Measurements from ENCODE around the gene UTP14C. TPM values are rescaled to one million over a fixed set of nuclear protein-coding genes. Genes with fewer than 3 reads are reported as not detected.

Gene UTP14C
- 1 to 10 TPM; 6.2 to 9.8 (median 7.0) TPM for total RNA-seq
- 16.5 TPM for total RNA-seq (2013)

GRCh38 chr13:52024481-52024880 lies at the start of gene UTP14C:
UTP14C (plus strand) TSS chr13:52024691; CDS start chr13:52028805, 4,114 bp downstream.
- TF ChIP-seq CTCF (IDR thresholded peaks at IDR 0.05) = no peak
- peaks cover 39 to 42% of the 10 kb centered on the region in 2 donors for H3K4me1 Mint-ChIP-seq
- H3K4me3 Mint-ChIP-seq = no peak within 1 kb of the TSS
- 96% methylated on average over 3 of the region's 3 CpGs for WGBS (ENCODE audit: insufficient coverage)
- ATAC-seq = no peak
- Histone ChIP-seq H3K27ac (ENCODE audit: low read length) (no peak within 1 kb of the TSS), H3K4me1 (ENCODE audit: control insufficient read depth, insufficient read depth, low read length) (no peaks in the 10 kb centered on the region), H3K9me3 (ENCODE audit: control insufficient read depth, insufficient read depth, low read length) (no peaks in the 10 kb centered on the region), H3K27me3 (ENCODE audit: control insufficient read depth, insufficient read depth, low read length) (no peaks in the 10 kb centered on the region), H3K4me3 (ENCODE audit: low read length) (no peak within 1 kb of the TSS), H3K36me3 (ENCODE audit: control insufficient read depth, insufficient read depth, low read length) (peaks cover 49% of the 10 kb centered on the region)
- no peaks in the 10 kb centered on the region for H3K9me3 Mint-ChIP-seq
- H3K27me3 Mint-ChIP-seq (ENCODE audit: low read depth in 2 of 2) = no peaks in the 10 kb centered on the region
- no peak for DNase-seq
- intact Hi-C loops (cut with micrococcal nuclease) = no loop called here
- H3K27ac Mint-ChIP-seq = no peak within 1 kb of the TSS
- peaks cover 23% of the 10 kb centered on the region for H3K36me3 Mint-ChIP-seq

- H3K4me1 ChIP-seq (ENCODE audit: control insufficient read depth, insufficient read depth, low read length) = peaks cover 8% of the 10 kb centered on the region
- Mint-ChIP-seq H3K4me3 (no peak overlapping the region), H3K4me1 (peaks cover 0 to 7% of the 10 kb centered on the region in 2 donors), H3K36me3 (no peaks in the 10 kb centered on the region), H3K27me3 (ENCODE audit: low read depth in 2 of 2) (peaks cover 0 to 3% of the 10 kb centered on the region in 2 donors), H3K9me3 (no peaks in the 10 kb centered on the region), H3K27ac (no peak overlapping the region)
- DNase-seq (no peak), ATAC-seq (no peak)
- no peaks in the 10 kb centered on the region for H3K27me3 ChIP-seq (ENCODE audit: control insufficient read depth, insufficient read depth, low read length)
- intact Hi-C loops (cut with micrococcal nuclease) = no loop called here
- no peaks in the 10 kb centered on the region for H3K36me3 ChIP-seq (ENCODE audit: control insufficient read depth, insufficient read depth, low read length)
- H3K27ac ChIP-seq (ENCODE audit: low read length) = no peak overlapping the region
- no peaks in the 10 kb centered on the region for H3K9me3 ChIP-seq (ENCODE audit: control insufficient read depth, insufficient read depth, low read length)
- no peak overlapping the region for H3K4me3 ChIP-seq (ENCODE audit: low read length)
- WGBS (ENCODE audit: insufficient coverage) = 40% methylated on average over 1 of the region's 1 CpG
- no peak for TF ChIP-seq CTCF (IDR thresholded peaks at IDR 0.05)
Observed at GRCh38 chr13:51976423-51976822, 48.1 kb upstream of the UTP14C start.

- no peak for TF ChIP-seq CTCF (IDR thresholded peaks at IDR 0.05)
- peaks cover 0 to 3% of the 10 kb centered on the region in 2 donors for H3K27me3 Mint-ChIP-seq (ENCODE audit: low read depth in 2 of 2)
- no peak for ATAC-seq
- H3K36me3 ChIP-seq (ENCODE audit: control insufficient read depth, insufficient read depth, low read length) = no peaks in the 10 kb centered on the region
- H3K27me3 ChIP-seq (ENCODE audit: control insufficient read depth, insufficient read depth, low read length) = no peaks in the 10 kb centered on the region
- H3K4me3 ChIP-seq (ENCODE audit: low read length) = no peak overlapping the region
- H3K27ac Mint-ChIP-seq = no peak overlapping the region
- intact Hi-C loops (cut with micrococcal nuclease) = no loop called here
- H3K4me1 ChIP-seq (ENCODE audit: control insufficient read depth, insufficient read depth, low read length) = peaks cover 3% of the 10 kb centered on the region
- no peak overlapping the region for H3K4me3 Mint-ChIP-seq
- H3K4me1 Mint-ChIP-seq = peaks cover 0 to 7% of the 10 kb centered on the region in 2 donors
- no peaks in the 10 kb centered on the region for H3K36me3 Mint-ChIP-seq
- no peaks in the 10 kb centered on the region for H3K9me3 Mint-ChIP-seq
- H3K9me3 ChIP-seq (ENCODE audit: control insufficient read depth, insufficient read depth, low read length) = no peaks in the 10 kb centered on the region
- no peak overlapping the region for H3K27ac ChIP-seq (ENCODE audit: low read length)
- 96% methylated on average over 2 of the region's 5 CpGs for WGBS (ENCODE audit: insufficient coverage)
- no peak for DNase-seq
Observed at GRCh38 chr13:51976890-51977289, 47.6 kb upstream of the UTP14C start.

GRCh38 chr13:51977625-51978024 lies 46.9 kb upstream of the UTP14C start:
- H3K27ac ChIP-seq (ENCODE audit: low read length) = no peak overlapping the region
- no peaks in the 10 kb centered on the region for H3K4me1 ChIP-seq (ENCODE audit: control insufficient read depth, insufficient read depth, low read length)
- no peak for ATAC-seq
- DNase-seq = no peak
- no peaks in the 10 kb centered on the region for H3K9me3 ChIP-seq (ENCODE audit: control insufficient read depth, insufficient read depth, low read length)
- Mint-ChIP-seq H3K4me3 (no peak overlapping the region), H3K27me3 (ENCODE audit: low read depth in 2 of 2) (no peaks in the 10 kb centered on the region), H3K4me1 (no peaks in the 10 kb centered on the region), H3K36me3 (no peaks in the 10 kb centered on the region), H3K27ac (no peak overlapping the region), H3K9me3 (no peaks in the 10 kb centered on the region)
- no peaks in the 10 kb centered on the region for H3K27me3 ChIP-seq (ENCODE audit: control insufficient read depth, insufficient read depth, low read length)
- WGBS (ENCODE audit: insufficient coverage) = 83% methylated on average over 4 of the region's 5 CpGs
- intact Hi-C loops (cut with micrococcal nuclease) = no loop called here
- H3K36me3 ChIP-seq (ENCODE audit: control insufficient read depth, insufficient read depth, low read length) = no peaks in the 10 kb centered on the region
- no peak overlapping the region for H3K4me3 ChIP-seq (ENCODE audit: low read length)
- TF ChIP-seq CTCF (IDR thresholded peaks at IDR 0.05) = no peak
